ENCODE data around the gene ADAM33. TPM values are rescaled to one million over a fixed set of nuclear protein-coding genes. Genes with fewer than 3 reads are reported as not detected.

The ADAM33 gene
- total and polyA plus RNA-seq, 2 experiments from 2014 or later = 2.8 to 6.0 TPM

- no peak for TF ChIP-seq EZH2phosphoT487 (IDR thresholded peaks at IDR 0.05; ENCODE audit: unreplicated experiment)
- no peak for TF ChIP-seq NANOG (IDR thresholded peaks at IDR 0.05; ENCODE audit: borderline replicate concordance)
- no peak for TF ChIP-seq POLR2AphosphoS5 (IDR thresholded peaks at IDR 0.05; ENCODE audit: low read depth)
- TF ChIP-seq REST (IDR thresholded peaks at IDR 0.05; ENCODE audit: unreplicated experiment) = no peak
- TF ChIP-seq JUNB (IDR thresholded peaks at IDR 0.05; ENCODE audit: unreplicated experiment) = no peak
- no peak for TF ChIP-seq CTCF (conservative IDR thresholded peaks at IDR 0.05; ENCODE audit: low read depth in 2 of 2)
These were observed 46.5 kb downstream of the ADAM33 start (continued) for GRCh38 chr20:3635346-3635745.

- no peak overlapping the region for H3K27ac ChIP-seq (ENCODE audit: low read depth)
- no peak; the same call in 2 of the 3 replicates for ATAC-seq
- Mint-ChIP-seq H3K4me3 (no peak overlapping the region), H3K27ac (no peak overlapping the region), H3K36me3 (ENCODE audit: low read depth) (peaks cover 4% of the 10 kb centered on the region; the same call in 1 of the 3 replicates), H3K27me3 (ENCODE audit: insufficient read depth, low read depth, poor library complexity) (no peaks in the 10 kb centered on the region), H3K9me3 (no peaks in the 10 kb centered on the region), H3K4me1 (peaks cover 21% of the 10 kb centered on the region)
- no peak for DNase-seq (ENCODE audit: low spot score)
- no peak overlapping the region for H2AFZ ChIP-seq
- no peaks in the 10 kb centered on the region for H3K27me3 ChIP-seq (ENCODE audit: insufficient read depth)
- no peak overlapping the region for H3K4me3 ChIP-seq
- no peaks in the 10 kb centered on the region for H3K79me2 ChIP-seq (replicated peaks; ENCODE audit: insufficient read depth)
- H3K9me2 ChIP-seq (ENCODE audit: insufficient read depth) = 0 out of 2 replicates have a peak, but pooled peaks cover 5% of the 10 kb centered on the region
- H3K36me3 ChIP-seq (ENCODE audit: insufficient read depth) = no peaks in the 10 kb centered on the region
- no peaks in the 10 kb centered on the region for H3F3A ChIP-seq (replicated peaks; ENCODE audit: low read depth)
- H3K4me2 ChIP-seq = no peak overlapping the region
- no peaks in the 10 kb centered on the region; the same call in 1 of the 2 replicates for H4K20me1 ChIP-seq (replicated peaks; ENCODE audit: insufficient read depth)
- H3K4me1 ChIP-seq (ENCODE audit: insufficient read depth) = peaks cover 13% of the 10 kb centered on the region
- no peak for TF ChIP-seq ETS1 (IDR thresholded peaks at IDR 0.05)
- TF ChIP-seq ZNF331 (CRISPR knock-in tag; IDR thresholded peaks at IDR 0.05; ENCODE audit: low read depth) = no peak
- no peak for TF ChIP-seq ZNF462 (CRISPR knock-in tag; IDR thresholded peaks at IDR 0.05)
- TF ChIP-seq STAT1 (IDR thresholded peaks at IDR 0.05; ENCODE audit: unreplicated experiment) = no peak
- no peak for TF ChIP-seq POLR2AphosphoS5 (IDR thresholded peaks at IDR 0.05; ENCODE audit: low read depth)
- no peak for TF ChIP-seq EZH2phosphoT487 (IDR thresholded peaks at IDR 0.05; ENCODE audit: unreplicated experiment)
- no peak for TF ChIP-seq NANOG (IDR thresholded peaks at IDR 0.05; ENCODE audit: borderline replicate concordance)
These were observed 47.8 kb downstream of the ADAM33 start for GRCh38 chr20:3633913-3634478.
